Omental fat pad (tissue), 4 donors: ENCODE measurements around the gene MYZAP. TPM values are rescaled to one million over a fixed set of nuclear protein-coding genes. Genes with fewer than 3 reads are reported as not detected.
A peak's percentile ranks its signal among the peaks of the same experiment; 100 is the strongest.

Experiments used
- ATAC-seq: fragments of 150-250 bp; one replicate; pipeline ENCODE4 v1.9.1; 2016; ENCODE audit warnings: mild to moderate bottlenecking, moderate library complexity; ENCODE audit not compliant: low FRiP score
- DNase-seq: peaks from one replicate; pipeline ENCODE4 v3.0.0-alpha.2; 2019; ENCODE audit warnings: low spot score
- CTCF ChIP-seq, 3 donors: fragments of 450-650 bp; IDR thresholded peaks; one replicate each; pipeline ENCODE4 v1.5.1; 2016 to 2017; ENCODE audit warnings: antibody characterized with exemption in 3 of 3, mild to moderate bottlenecking in 3 of 3, moderate library complexity in 2 of 3
- total RNA-seq, 4 donors: library from RNA; depleted of rRNA; stranded (reverse); fragments of >200 nt; gene quantifications; one replicate each; pipeline ENCODE4 v1.1.0, GENCODE V29; 2016

The MYZAP gene
- total RNA-seq, 4 donors from 2014 or later, result 13.1 to 84.6 (median 20.2) TPM

- ATAC-seq (no peak), DNase-seq (no peak)
- TF ChIP-seq CTCF (IDR thresholded peaks at IDR 0.05), result no peak
Measured at GRCh38 chr15:57686657-57687056, 95.0 kb downstream of the MYZAP start.

GRCh38 chr15:57690341-57690966 is 98.8 kb downstream of the MYZAP start:
- DNase-seq, result no peak
- no peak for TF ChIP-seq CTCF (IDR thresholded peaks at IDR 0.05)
- peak; percentile 32 for ATAC-seq

GRCh38 chr15:57691082-57691481 is 99.4 kb downstream of the MYZAP start:
- TF ChIP-seq CTCF (IDR thresholded peaks at IDR 0.05), result no peak
- ATAC-seq (no peak), DNase-seq (no peak)

- DNase-seq (no peak), ATAC-seq (no peak)
- no peak for TF ChIP-seq CTCF (IDR thresholded peaks at IDR 0.05)
Measured at GRCh38 chr15:57692709-57693108, 101.0 kb downstream of the MYZAP start.

- ATAC-seq, result no peak
Measured at GRCh38 chr15:57694279-57694678, 102.6 kb downstream of the MYZAP start.

GRCh38 chr15:57696146-57696545 is 104.4 kb downstream of the MYZAP start:
- ATAC-seq, result no peak
- no peak for TF ChIP-seq CTCF (IDR thresholded peaks at IDR 0.05)

More at GRCh38 chr15:57694279-57694678, 102.6 kb downstream of the MYZAP start:
- TF ChIP-seq CTCF (IDR thresholded peaks at IDR 0.05), result no peak
- no peak for DNase-seq

GRCh38 chr15:57697588-57697987 is 105.9 kb downstream of the MYZAP start:
- no peak for TF ChIP-seq CTCF (IDR thresholded peaks at IDR 0.05)
- ATAC-seq (no peak), DNase-seq (no peak)

More at GRCh38 chr15:57696146-57696545, 104.4 kb downstream of the MYZAP start:
- no peak for DNase-seq
